Measurements from ENCODE around the gene TSPAN18. TPM values are rescaled to one million over a fixed set of nuclear protein-coding genes. Genes with fewer than 3 reads are reported as not detected.

Gene TSPAN18
- total and polyA plus RNA-seq, 2 of the 4 experiments (the other 2 are of a cell fraction), result 0.36 to 1.1 TPM

DNA sequence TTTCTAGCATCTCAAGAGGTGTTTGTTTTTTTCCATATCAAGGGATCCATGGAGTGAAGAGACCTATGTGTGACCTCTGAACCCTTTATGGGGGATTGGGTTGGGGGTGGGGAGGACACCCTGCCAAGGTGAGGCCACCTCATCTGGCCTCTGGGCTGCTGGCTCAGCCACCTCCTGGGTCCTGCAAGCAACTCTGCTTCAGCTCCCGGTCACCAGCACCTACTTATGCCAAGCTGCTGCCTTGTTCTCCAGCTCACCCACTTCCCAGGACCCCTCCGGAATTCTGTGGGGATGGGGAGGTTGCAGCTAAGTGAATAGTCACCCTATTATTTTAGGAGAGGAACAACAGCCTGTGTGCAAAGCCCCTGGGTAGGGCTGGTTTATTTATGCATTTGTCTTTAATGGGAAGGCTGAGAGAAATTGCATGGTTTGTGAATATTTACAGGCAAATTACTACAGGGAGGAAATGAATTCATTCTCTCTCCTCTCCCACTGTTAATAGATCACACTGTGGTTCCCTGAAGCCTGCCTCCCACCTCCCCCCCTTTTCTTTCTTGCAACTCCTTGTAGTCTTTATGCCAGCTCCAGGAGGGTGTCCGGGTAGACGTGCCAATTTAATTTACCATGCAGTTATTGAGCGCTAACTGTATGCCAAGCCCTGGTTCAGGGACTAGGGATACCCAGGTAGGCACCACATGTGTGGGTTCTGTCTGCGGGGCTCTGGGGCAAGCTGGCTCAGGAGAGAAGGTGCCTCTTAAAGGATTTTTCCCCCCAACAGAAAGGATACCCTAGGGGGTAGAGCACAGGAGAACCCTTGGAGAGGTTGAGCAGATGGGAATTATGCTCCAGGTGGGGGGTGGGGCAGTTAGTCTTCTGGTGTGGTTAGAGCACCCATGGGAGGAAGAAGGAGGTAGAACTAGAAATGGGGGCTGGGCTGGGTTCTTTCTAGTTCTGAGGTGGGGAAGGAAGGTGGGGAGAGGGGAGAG is 50.7 kb downstream of the TSPAN18 start:
- Histone ChIP-seq H2BK120ac (ENCODE audit: low read depth, low read length) (no peak overlapping the region), H4K91ac (ENCODE audit: insufficient read depth, low read depth, low read length) (no peak overlapping the region), H3K9me3 (ENCODE audit: control insufficient read depth, insufficient read depth, low read length) (no peaks in the 10 kb centered on the region), H3K9me1 (ENCODE audit: insufficient read depth, low read length) (no peaks in the 10 kb centered on the region), H2BK5ac (ENCODE audit: low read depth, low read length, poor library complexity, severe bottlenecking) (no peak overlapping the region), H3K18ac (ENCODE audit: low read depth, low read length) (no peak overlapping the region), H3K79me1 (ENCODE audit: low read depth in 1 of 2, low read length in 2 of 2) (no peaks in the 10 kb centered on the region), H2AFZ (replicated peaks; ENCODE audit: low read length, poor library complexity) (no peak overlapping the region), H3K9ac (ENCODE audit: low read depth, low read length) (no peak overlapping the region), H4K20me1 (ENCODE audit: insufficient read depth, low read length) (no peaks in the 10 kb centered on the region), H3K56ac (ENCODE audit: extremely low read depth, insufficient read depth, low read length) (no peak overlapping the region), H2AK9ac (replicated peaks; ENCODE audit: low read depth, low read length, poor library complexity) (no peak overlapping the region), H3K36me3 (ENCODE audit: control insufficient read depth, insufficient read depth, low read length) (no peaks in the 10 kb centered on the region), H2BK15ac (ENCODE audit: low read depth, low read length) (no peak overlapping the region), H3K4me2 (ENCODE audit: low read depth, low read length) (no peak overlapping the region), H3K27ac (ENCODE audit: insufficient read depth, low read length) (no peak overlapping the region), H3K4ac (ENCODE audit: low read depth, low read length) (no peak overlapping the region), H4K5ac (ENCODE audit: low read depth, low read length) (no peak overlapping the region), H2BK20ac (ENCODE audit: low read depth, low read length) (no peak overlapping the region), H2AK5ac (ENCODE audit: low read depth, low read length) (no peak overlapping the region), H3K4me1 (ENCODE audit: control insufficient read depth, insufficient read depth, low read length) (peaks cover 9% of the 10 kb centered on the region; the same call in 1 of the 2 replicates), H3K23ac (ENCODE audit: low read depth, low read length) (no peak overlapping the region), H4K8ac (ENCODE audit: low read depth in 2 of 2, low read length in 2 of 2) (no peak overlapping the region), H3K4me3 (ENCODE audit: insufficient read depth, low read depth, low read length) (no peak overlapping the region), H3K14ac (replicated peaks; ENCODE audit: low read depth, low read length) (no peak overlapping the region), H3K27me3 (ENCODE audit: control insufficient read depth, insufficient read depth, low read length) (peaks cover 12% of the 10 kb centered on the region; the same call in 1 of the 2 replicates)
- no peak for ATAC-seq (ENCODE audit: low read depth)
- no TSS peak for BruUV-seq (replicated peaks)
- intact Hi-C loops (cut with micrococcal nuclease) (no loop called here), in situ Hi-C loops (cut with MboI; ENCODE audit: low sequenced_read_pairs) (loop anchor here (5.0 kb wide), 1 partner anchor 50 kb away; the partner anchor contains the start of gene TSPAN18), dilution Hi-C loops (cut with HindIII; ENCODE audit: low sequenced_read_pairs, unreplicated experiment) (no loop called here)
- CTCF ChIA-PET, result no interaction called here
- DNase-seq, result no peak
- TF ChIP-seq NFE2L2 (IDR thresholded peaks at IDR 0.05; ENCODE audit: low read depth, low read length) (no peak), MAZ (IDR thresholded peaks at IDR 0.05; ENCODE audit: borderline replicate concordance, low read depth, low read length) (no peak), RFX5 (IDR thresholded peaks at IDR 0.05; ENCODE audit: low read depth, low read length) (no peak), MXI1 (IDR thresholded peaks at IDR 0.05; ENCODE audit: borderline replicate concordance, low read depth, low read length) (no peak), FOS (IDR thresholded peaks at IDR 0.05; ENCODE audit: low read depth, low read length) (no peak), CHD1 (IDR thresholded peaks at IDR 0.05; ENCODE audit: low read depth, low read length) (no peak), MAFK (IDR thresholded peaks at IDR 0.05; ENCODE audit: low read depth, low read length) (no peak), BHLHE40 (IDR thresholded peaks at IDR 0.05; ENCODE audit: low read depth, low read length) (no peak), POLR2A (IDR thresholded peaks at IDR 0.05; ENCODE audit: low read depth, low read length) (no peak)
- TF ChIP-seq, protein P1, sequence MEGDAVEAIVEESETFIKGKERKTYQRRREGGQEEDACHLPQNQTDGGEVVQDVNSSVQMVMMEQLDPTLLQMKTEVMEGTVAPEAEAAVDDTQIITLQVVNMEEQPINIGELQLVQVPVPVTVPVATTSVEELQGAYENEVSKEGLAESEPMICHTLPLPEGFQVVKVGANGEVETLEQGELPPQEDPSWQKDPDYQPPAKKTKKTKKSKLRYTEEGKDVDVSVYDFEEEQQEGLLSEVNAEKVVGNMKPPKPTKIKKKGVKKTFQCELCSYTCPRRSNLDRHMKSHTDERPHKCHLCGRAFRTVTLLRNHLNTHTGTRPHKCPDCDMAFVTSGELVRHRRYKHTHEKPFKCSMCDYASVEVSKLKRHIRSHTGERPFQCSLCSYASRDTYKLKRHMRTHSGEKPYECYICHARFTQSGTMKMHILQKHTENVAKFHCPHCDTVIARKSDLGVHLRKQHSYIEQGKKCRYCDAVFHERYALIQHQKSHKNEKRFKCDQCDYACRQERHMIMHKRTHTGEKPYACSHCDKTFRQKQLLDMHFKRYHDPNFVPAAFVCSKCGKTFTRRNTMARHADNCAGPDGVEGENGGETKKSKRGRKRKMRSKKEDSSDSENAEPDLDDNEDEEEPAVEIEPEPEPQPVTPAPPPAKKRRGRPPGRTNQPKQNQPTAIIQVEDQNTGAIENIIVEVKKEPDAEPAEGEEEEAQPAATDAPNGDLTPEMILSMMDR (conservative IDR thresholded peaks at IDR 0.05; ENCODE audit: low read depth, low read length), result no peak
- WGBS, 2 experiments (ENCODE audit: extremely low coverage in 2 of 2, insufficient read length in 1 of 2), result no CpG with 5 or more reads among the region's 6 CpGs
- POLR2A ChIA-PET (ENCODE audit: unreplicated experiment), result no interaction called here

Measured in IMR-90 (cell line).